ENCODE measurements around the gene TRIM62.

Gene TRIM62

DNA sequence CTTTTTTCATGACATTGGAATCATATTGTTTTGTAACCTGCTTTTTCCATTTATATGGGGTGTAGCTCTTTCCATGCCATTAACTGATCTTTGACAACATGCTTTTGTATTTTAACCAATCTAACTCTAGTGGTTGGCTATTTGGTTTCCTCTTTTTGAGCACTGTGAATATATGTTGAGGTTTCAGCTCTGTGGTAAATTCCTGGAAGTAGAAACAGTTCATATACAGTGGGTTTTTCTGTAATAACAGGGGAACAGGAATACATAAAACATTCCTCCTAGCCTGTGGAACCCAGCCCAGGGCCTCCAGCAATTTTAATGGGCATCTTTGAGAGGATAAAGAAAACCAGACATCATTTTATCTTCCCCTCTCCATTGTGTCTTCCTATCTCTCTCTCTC lies 83.5 kb downstream of the TRIM62 start:
- H3K4me1 Mint-ChIP-seq (ENCODE audit: low read depth), result peaks cover 28% of the 10 kb centered on the region
- H3K36me3 Mint-ChIP-seq (ENCODE audit: low read depth), result no peaks in the 10 kb centered on the region
- intact Hi-C loops (cut with micrococcal nuclease), result loop anchor here (2.0 kb wide), 1 partner anchor 28 kb away; no protein-coding TSS in a partner anchor
- peak overlapping the region; percentile 43 for H3K27ac Mint-ChIP-seq
- H3K27me3 Mint-ChIP-seq, result peaks cover 8% of the 10 kb centered on the region
- no peaks in the 10 kb centered on the region for H3K9me3 Mint-ChIP-seq
- no peak overlapping the region for H3K4me3 Mint-ChIP-seq

DNA sequence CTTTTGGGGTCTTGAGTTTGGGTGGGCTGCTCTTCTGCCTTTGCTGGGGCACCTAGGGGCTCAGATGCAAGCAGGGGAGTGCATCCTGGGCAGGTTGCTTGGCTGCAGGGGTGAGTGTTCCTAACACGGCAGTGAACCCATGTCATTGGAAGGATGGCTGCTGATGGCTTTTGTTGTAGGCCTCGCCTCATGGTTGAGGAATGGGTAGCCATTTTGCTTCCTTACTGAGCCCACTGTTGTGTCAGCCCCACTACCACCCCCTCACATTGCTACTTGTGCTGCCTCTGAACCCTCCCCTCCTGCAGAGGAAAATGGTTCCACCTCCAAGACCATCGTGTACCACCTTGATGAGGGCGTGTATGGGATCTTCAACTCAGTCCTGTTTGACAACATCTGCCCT lies 84.1 kb downstream of the TRIM62 start:
- Mint-ChIP-seq H3K4me1 (ENCODE audit: low read depth) (peaks cover 28% of the 10 kb centered on the region), H3K9me3 (no peaks in the 10 kb centered on the region), H3K27me3 (peaks cover 7% of the 10 kb centered on the region), H3K36me3 (ENCODE audit: low read depth) (no peaks in the 10 kb centered on the region), H3K27ac (no peak overlapping the region), H3K4me3 (no peak overlapping the region)
- intact Hi-C loops (cut with micrococcal nuclease), result loop anchor here (2.0 kb wide), 1 partner anchor 29 kb away; no protein-coding TSS in a partner anchor

DNA sequence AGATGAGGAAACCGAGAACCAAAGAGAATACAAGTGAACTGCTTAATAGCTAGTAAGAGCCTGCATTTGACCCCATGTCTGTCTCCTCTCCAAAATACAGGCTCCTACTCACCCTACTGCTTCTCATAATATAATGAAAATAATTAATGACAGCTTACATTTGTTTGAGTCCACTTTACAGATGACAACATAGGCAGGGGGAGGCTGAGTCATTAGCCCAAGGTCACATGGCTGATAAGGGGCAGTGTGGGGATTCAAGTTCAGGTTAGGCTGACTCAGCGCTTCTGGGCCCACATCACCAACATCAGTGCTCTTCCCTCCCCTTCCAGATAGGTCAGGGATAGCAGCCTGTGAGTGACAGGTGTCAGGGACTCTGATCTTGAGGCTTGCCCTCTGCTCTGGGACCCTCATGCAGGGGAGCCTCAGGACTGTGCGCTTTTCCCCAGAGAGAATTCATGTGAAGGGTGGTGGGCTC lies 84.7 kb downstream of the TRIM62 start:
- intact Hi-C loops (cut with micrococcal nuclease), result no loop called here
- H3K9me3 Mint-ChIP-seq, result no peaks in the 10 kb centered on the region
- H3K27me3 Mint-ChIP-seq, result peaks cover 7% of the 10 kb centered on the region
- H3K4me3 Mint-ChIP-seq, result no peak overlapping the region
- H3K4me1 Mint-ChIP-seq (ENCODE audit: low read depth), result peaks cover 31% of the 10 kb centered on the region
- no peak overlapping the region for H3K27ac Mint-ChIP-seq
- H3K36me3 Mint-ChIP-seq (ENCODE audit: low read depth), result no peaks in the 10 kb centered on the region

DNA sequence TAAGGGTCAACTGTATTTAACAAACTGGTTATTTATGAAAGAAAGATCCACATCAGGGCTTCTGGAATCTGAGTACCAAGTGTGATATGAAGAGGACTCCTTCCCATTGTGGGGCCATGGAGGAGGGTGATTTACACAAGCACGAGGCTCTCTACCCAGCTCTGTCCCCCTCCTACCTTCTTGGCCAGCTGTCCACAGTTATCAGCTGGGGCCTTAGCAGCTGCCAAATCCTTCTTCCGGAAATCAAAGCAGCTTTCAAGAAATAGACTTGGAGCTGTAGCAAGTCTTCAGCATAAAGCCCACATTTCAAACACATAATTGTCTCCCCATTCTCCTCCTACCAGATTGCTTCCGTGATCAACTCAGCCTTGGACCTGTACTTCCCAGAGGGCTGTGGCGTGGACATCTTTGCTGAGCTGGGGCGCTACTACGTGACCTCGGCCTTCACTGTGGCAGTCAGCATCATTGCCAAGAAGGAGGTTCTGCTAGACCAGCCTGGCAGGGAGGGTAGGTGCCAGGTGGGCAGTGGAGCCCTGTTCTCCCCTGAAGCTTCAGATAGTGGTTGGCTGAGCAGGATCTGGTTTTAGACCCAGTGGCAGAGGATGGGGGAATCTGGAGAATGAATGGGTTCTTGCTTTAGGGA lies 85.4 kb downstream of the TRIM62 start:
- Mint-ChIP-seq H3K9me3 (no peaks in the 10 kb centered on the region), H3K4me1 (ENCODE audit: low read depth) (peaks cover 32% of the 10 kb centered on the region), H3K4me3 (no peak overlapping the region), H3K36me3 (ENCODE audit: low read depth) (no peaks in the 10 kb centered on the region), H3K27ac (no peak overlapping the region), H3K27me3 (peaks cover 7% of the 10 kb centered on the region)
- intact Hi-C loops (cut with micrococcal nuclease), result no loop called here
